Keratinocyte (primary cell): ENCODE measurements around the gene TIAM2.

ENCODE experiments used
- CTCF ChIP-seq, 3 experiments: IDR thresholded peaks in 1 of 3; conservative IDR thresholded peaks in 1 of 3; optimal IDR thresholded peaks in 1 of 3; 2 replicates in 2 of 3; 3 replicates in 1 of 3; pipeline versions ENCODE3 to v1.5.1; 2011; ENCODE audit warnings: low read length in 3 of 3, mild to moderate bottlenecking in 3 of 3, moderate library complexity in 2 of 3, control low read depth in 1 of 3, inconsistent platforms in 1 of 3; ENCODE audit not compliant: insufficient read depth in 2 of 3; ENCODE audit errors: extremely low read depth in 1 of 3
- EZH2 ChIP-seq: IDR thresholded peaks from one replicate; pipeline ENCODE4 v1.6.1; 2012; ENCODE audit warnings: inconsistent platforms, mild to moderate bottlenecking, low read length, moderate library complexity

GRCh38 chr6:155246825-155247224, 251.7 kb downstream of the TIAM2 start:
- TF ChIP-seq CTCF (optimal IDR thresholded peaks at IDR 0.05 in 1 of 3, IDR thresholded peaks at IDR 0.05 in 1 of 3, conservative IDR thresholded peaks at IDR 0.05 in 1 of 3; ENCODE audit: extremely low read depth in 1 of 3, insufficient read depth in 2 of 3, low read length in 3 of 3) (no peak), EZH2 (no peak)
